H1 (cell line): ENCODE measurements around the gene RNF212.

Source experiments
- CEBPB ChIP-seq: IDR thresholded peaks from 2 replicates; pipeline ENCODE4 v1.6.1; 2012; ENCODE audit warnings: low read depth, low read length
- CTCF ChIP-seq, 3 experiments: IDR thresholded peaks; 1 replicate in 2 of 3; 2 replicates in 1 of 3; pipeline versions ENCODE4 v1.5.1 to v1.6.1; 2011; ENCODE audit warnings: low read length in 3 of 3, mild to moderate bottlenecking in 3 of 3, inconsistent platforms in 2 of 3, low read depth in 1 of 3, moderate library complexity in 1 of 3; ENCODE audit not compliant: insufficient read depth in 1 of 3; ENCODE audit errors: control extremely low read depth in 1 of 3
- EP300 ChIP-seq, 2 experiments: IDR thresholded peaks; 1 replicate in 1 of 2; 2 replicates in 1 of 2; pipeline ENCODE4 v1.6.1; 2011 to 2012; ENCODE audit warnings: low read depth in 2 of 2, low read length in 2 of 2, mild to moderate bottlenecking in 2 of 2, borderline replicate concordance in 1 of 2, inconsistent platforms in 1 of 2, moderate library complexity in 1 of 2
- EZH2 ChIP-seq: fragments of 200-600 bp; sonication (generic); IDR thresholded peaks from 2 replicates; pipeline ENCODE4 v1.7.1; 2012; ENCODE audit warnings: low read depth, mild to moderate bottlenecking, moderate library complexity, low read length, inconsistent platforms; ENCODE audit not compliant: severe bottlenecking
- MAFK ChIP-seq: IDR thresholded peaks from 2 replicates; pipeline ENCODE4 v1.6.1; 2012; ENCODE audit warnings: low read depth, mild to moderate bottlenecking, improper control_type of control experiment, low read length
- POLR2A ChIP-seq, 2 experiments: IDR thresholded peaks; 1 replicate in 1 of 2; 2 replicates in 1 of 2; pipeline ENCODE4 v1.6.1; 2011; ENCODE audit warnings: low read depth in 2 of 2, low read length in 2 of 2, mild to moderate bottlenecking in 2 of 2; ENCODE audit errors: control extremely low read depth in 1 of 2
- SIN3A ChIP-seq, 2 experiments: IDR thresholded peaks in 1 of 2; conservative IDR thresholded peaks in 1 of 2; 2 replicates each; pipeline ENCODE4 v1.6.1; 2011 to 2012; ENCODE audit warnings: low read length in 2 of 2, improper control_type of control experiment in 1 of 2, low read depth in 1 of 2, mild to moderate bottlenecking in 1 of 2

- TF ChIP-seq CTCF (IDR thresholded peaks at IDR 0.05; ENCODE audit: control extremely low read depth in 1 of 3, insufficient read depth in 1 of 3, low read depth in 1 of 3, low read length in 3 of 3): no peak
- TF ChIP-seq MAFK: no peak
- TF ChIP-seq EZH2: no peak
- no peak for TF ChIP-seq EP300 (IDR thresholded peaks at IDR 0.05; ENCODE audit: borderline replicate concordance in 1 of 2, low read depth in 2 of 2, low read length in 2 of 2)
- no peak for TF ChIP-seq POLR2A (IDR thresholded peaks at IDR 0.05; ENCODE audit: control extremely low read depth in 1 of 2, low read depth in 2 of 2, low read length in 2 of 2)
- TF ChIP-seq CEBPB: no peak
- TF ChIP-seq SIN3A (conservative IDR thresholded peaks at IDR 0.05 in 1 of 2, IDR thresholded peaks at IDR 0.05 in 1 of 2; ENCODE audit: low read depth in 1 of 2, low read length in 2 of 2): no peak
Observed at GRCh38 chr4:1065732-1066131, 47.6 kb downstream of the RNF212 start.
